SKM-1 treated with dmso at 0.1 percent for 144 hours (cell line): Measurements from ENCODE around the gene KRT78.
"Not testable (repeated sequence)": the region's sequence is repeated elsewhere in the genome, so short reads cannot be mapped to it uniquely, and the experiment has no call there.

Experiments used
- DNase-seq: peaks from one replicate; lab custom pipeline; 2025; ENCODE audit not compliant: unreplicated experiment; lab: John Stamatoyannopoulos, UW

The KRT78 gene

DNA sequence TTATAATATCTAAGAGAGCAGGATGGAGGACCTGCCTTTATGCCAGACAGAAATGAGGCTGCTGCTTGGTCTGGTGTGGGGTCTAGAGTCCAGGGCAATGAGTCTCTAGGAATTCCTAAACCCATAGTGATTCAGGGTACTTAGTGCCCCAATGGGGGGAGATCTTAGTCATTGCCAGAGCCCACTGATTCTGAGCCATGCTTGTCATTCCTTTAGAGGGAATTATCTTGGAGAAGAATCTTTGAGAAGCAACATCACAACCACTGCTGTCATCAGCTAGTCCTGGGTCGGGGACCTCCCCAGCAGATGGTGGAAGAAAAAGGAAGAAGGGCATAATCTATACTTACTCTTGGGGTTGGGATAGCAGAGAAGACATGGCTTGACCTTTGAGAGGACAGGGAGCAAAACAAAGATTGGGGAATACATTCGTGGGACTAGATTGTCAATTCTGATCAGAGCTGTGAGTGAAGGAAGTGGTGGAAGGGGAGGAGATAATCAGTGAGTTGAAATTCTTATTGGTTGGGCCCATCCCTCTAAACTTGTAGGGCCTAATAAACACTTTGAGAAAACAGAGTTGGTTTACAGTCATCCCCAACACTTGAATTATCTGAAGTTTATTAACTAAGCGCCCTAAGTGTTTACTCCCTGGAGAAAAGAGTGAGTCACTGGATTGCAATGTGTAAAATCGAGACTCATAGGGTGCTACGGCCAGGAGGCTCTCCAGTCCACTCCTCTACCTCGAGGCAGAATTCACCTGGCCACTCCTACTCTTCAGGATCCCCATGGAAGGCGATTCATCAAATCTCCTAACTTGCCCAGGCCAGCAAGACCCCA is 49.9 kb downstream of the KRT78 start:
- DNase-seq: no peak

GRCh38 chr12:52798003-52798670 is 50.7 kb downstream of the KRT78 start:
- DNase-seq: no peak

- DNase-seq: no peak
Observed at GRCh38 chr12:52797529-52797894, 51.3 kb downstream of the KRT78 start.

GRCh38 chr12:52796839-52797528 is 51.8 kb downstream of the KRT78 start:
- no peak for DNase-seq

- DNase-seq: no peak
Observed at GRCh38 chr12:52796429-52796794, 52.4 kb downstream of the KRT78 start.

DNA sequence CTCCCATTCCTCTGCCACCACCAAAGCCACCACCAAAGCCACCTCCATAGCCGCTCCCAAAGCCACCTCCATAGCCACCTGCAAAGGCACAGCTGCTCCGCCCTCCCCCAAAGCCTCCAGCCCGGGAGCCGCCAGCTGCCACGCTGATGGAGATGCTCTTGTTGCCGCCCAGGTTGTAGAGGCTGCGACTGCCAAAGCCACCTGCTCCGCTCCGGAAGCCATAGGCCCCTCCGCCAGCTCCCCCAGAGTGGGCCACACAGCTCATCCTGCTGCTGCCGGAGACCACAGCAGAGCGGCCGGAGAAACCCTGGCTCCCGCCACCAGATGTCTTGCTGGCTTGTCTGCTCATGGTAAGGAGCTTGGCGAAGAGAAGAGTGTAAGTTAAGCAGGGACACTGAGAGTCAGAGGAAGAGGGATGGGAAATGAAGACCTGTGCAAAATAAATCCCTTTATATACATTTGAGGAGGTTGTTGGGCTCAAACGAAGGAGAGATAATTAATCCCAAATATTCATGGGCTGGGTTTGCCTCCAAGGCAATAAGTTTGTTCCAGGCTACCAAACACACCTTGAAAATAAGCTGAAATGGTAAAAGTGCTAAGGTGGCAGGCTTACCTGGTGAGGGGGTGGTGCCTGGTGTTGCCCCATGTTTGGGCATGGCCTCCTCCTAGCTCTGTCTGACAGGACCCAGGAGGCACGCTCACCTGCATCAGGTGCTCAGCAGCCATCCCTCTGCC is 52.9 kb downstream of the KRT78 start, which contains the start of gene KRT3:
Gene KRT3, minus strand, starts transcription at position 424 of the 735 bp plus-strand sequence. Its CDS starts 75 bp downstream, at position 349.
- DNase-seq: no peak

DNA sequence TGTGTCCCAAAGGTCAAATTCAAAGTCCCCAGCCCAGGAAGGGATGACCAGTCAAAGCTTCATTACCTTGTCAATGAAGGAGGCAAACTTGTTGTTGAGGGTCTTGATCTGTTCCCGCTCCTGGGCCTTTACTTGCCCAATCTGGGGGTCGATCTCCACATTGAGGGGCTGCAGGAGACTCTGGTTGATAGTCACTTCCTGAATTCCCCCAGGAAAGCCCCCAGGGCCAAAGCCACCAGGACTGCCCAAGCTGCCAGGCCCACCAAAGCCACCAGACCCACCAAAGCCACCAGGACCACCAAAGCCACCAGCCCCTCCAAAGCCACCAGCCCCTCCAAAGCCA is 53.5 kb downstream of the KRT78 start:
- not testable (repeated sequence) for DNase-seq

- DNase-seq: no peak
Observed at GRCh38 chr12:52794479-52795331, 54.1 kb downstream of the KRT78 start.

DNA sequence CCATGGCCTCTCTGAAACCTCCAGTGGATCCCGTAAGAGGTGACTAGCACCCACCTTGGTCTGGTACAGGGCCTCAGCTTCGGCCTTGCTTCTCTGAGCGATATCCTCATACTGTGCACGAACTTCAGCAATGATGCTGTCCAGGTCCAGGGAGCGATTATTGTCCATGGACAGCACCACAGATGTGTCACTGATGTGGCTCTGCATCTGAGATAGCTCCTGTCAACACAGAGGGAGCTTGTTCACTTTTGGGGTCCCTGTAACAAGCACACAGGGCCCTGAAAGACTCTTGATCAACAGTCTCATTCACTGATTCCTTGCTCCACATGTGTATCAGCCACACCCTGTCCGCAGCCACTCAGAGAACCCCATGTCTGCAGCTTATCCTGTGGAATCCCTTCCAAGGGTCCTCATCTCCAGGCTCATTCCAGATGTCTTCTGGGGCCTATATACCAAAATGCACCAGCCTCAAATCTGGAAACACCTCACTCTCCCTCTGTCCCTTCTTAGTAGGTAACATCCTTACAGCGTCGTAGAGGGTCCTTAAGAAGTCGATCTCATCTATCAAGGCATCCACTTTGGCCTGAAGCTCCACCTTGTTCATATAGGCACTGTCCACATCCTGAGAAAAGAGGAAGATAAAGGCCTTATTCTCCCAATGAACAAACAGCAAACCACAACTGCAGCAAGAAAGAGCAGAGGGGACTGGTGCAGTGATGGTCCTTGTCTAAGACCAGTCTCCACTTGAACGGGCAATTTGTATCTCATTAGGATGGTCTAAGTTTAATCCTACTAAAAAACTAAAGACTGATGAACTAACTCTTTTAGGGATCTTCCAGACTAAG is 56.4 kb downstream of the KRT78 start:
- DNase-seq: no peak

GRCh38 chr12:52791271-52792184 is 57.3 kb downstream of the KRT78 start:
- DNase-seq: no peak

- no peak for DNase-seq
Observed at GRCh38 chr12:52790427-52791270, 58.1 kb downstream of the KRT78 start.

GRCh38 chr12:52789637-52790426 is 59.0 kb downstream of the KRT78 start:
- no peak for DNase-seq

DNA sequence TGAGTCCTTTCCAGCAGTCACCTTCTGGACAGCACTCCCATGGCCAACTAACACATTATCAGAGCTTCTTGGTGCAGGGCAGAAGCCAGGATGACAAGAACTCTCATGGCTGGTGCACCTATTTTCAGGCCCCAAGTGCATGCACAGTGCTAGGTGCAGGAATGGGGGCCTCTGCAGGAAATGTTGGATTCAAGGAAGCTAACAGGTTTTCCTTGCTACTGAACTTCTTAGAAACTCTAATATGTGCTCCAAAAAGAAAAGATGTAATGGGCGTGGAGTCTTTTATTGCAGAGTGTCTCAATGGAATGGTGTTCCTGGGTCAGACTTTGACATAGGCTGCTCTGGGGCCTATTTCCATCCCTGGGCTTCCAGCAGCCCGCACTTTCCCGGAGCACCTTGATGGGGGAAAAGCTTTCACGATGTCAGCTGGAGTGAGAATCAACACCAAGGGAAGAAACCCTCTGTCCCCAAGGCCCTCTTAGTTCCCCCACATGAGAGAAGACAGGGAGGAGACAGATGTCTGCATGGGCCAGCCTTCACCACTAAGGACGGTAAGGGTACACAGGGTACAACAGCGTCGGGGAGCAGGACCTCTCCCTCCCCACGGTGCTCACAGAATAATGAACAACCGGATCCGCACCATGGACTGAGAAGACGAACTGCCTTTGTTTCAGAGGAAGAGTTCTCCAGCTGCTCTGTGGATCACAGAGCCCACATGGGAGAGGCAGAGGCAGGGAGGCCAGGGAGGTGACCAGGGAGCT is 59.7 kb downstream of the KRT78 start:
- no peak for DNase-seq

DNA sequence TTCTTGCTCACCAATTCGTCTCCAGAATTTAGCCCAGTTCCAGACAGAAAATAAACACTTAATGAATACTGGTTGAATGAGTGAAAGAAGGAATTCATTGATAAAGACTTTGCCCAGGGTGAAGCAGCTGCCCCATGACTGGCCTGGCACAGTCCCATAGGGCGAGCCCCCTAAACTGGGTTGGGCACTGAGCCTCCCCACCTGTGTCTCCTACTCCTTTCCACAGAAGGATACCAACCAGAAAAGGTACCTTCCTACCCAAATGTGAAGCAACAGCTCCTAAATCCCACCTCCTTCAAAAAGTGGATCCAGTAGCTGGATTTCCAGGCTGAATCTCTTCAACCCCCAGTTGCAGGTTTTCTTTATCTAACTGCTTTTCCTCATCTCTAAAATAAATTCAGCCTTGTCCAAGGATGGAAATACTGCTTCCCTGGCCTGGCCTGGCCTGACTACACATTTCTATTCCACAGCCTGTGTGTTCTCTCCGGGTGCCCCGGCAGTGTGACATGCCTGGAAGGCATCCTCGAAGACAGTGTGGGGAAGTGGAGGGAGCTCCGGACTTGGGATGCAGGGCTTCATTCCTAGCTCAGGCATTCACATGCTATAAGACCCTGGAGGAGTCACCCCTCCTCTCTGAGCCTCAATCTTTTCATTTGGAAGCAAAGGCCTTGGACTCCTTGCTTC is 60.5 kb downstream of the KRT78 start:
- no peak for DNase-seq
